Measurements from ENCODE around the gene MAP3K15. TPM values are rescaled to one million over a fixed set of nuclear protein-coding genes. Genes with fewer than 3 reads are reported as not detected.
"Not testable (repeated sequence)": the region's sequence is repeated elsewhere in the genome, so short reads cannot be mapped to it uniquely, and the experiment has no call there.

The MAP3K15 gene
- total and polyA plus RNA-seq, 8 donors: 0.12 to 0.76 (median 0.33) TPM; not detected in 4

- TF ChIP-seq POLR2A (IDR thresholded peaks at IDR 0.05) (no peak), EP300 (IDR thresholded peaks at IDR 0.05) (no peak), POLR2AphosphoS5 (IDR thresholded peaks at IDR 0.05) (no peak), CTCF (IDR thresholded peaks at IDR 0.05) (no peak)
- no peak for DNase-seq
- Histone ChIP-seq H3K36me3 (no peaks in the 10 kb centered on the region), H3K27ac (no peak overlapping the region), H3K4me1 (no peaks in the 10 kb centered on the region), H3K9me3 (no peaks in the 10 kb centered on the region), H3K4me3 (no peak overlapping the region), H3K27me3 (no peaks in the 10 kb centered on the region)
- WGBS, 5 donors: 73 to 87% (median 76%) methylated on average over 4 of the region's 4 CpGs
- intact Hi-C loops (cut with DNase I; ENCODE audit: low total_unique reads): no loop called here
Observed at GRCh38 chrX:19457662-19458061, 57.6 kb downstream of the MAP3K15 start.

- intact Hi-C loops (cut with DNase I; ENCODE audit: low total_unique reads): no loop called here
- TF ChIP-seq CTCF (IDR thresholded peaks at IDR 0.05): no peak
- no peak for TF ChIP-seq POLR2A (IDR thresholded peaks at IDR 0.05)
- TF ChIP-seq EP300 (IDR thresholded peaks at IDR 0.05): no peak
- no peak for TF ChIP-seq POLR2AphosphoS5 (IDR thresholded peaks at IDR 0.05)
- DNase-seq: peak in 1 of 2 donors; percentile 24
- no peaks in the 10 kb centered on the region for H3K36me3 ChIP-seq
- WGBS, 5 donors: 31 to 67% (median 52%) methylated on average over 7 of the region's 7 CpGs
- no peak overlapping the region for H3K4me3 ChIP-seq
- H3K27ac ChIP-seq: no peak overlapping the region
- H3K27me3 ChIP-seq: peaks cover 0 to 2% (median 0%) of the 10 kb centered on the region in 3 donors
- H3K4me1 ChIP-seq: peaks cover 0 to 4% (median 0%) of the 10 kb centered on the region in 4 donors
- H3K9me3 ChIP-seq: no peaks in the 10 kb centered on the region
Observed at GRCh38 chrX:19448077-19448476, 67.2 kb downstream of the MAP3K15 start.

GRCh38 chrX:19446397-19446796, 68.9 kb downstream of the MAP3K15 start:
- WGBS, 5 donors: 36 to 62% (median 47%) methylated on average over 4 of the region's 4 CpGs
- Histone ChIP-seq H3K27ac (no peak overlapping the region), H3K9me3 (no peaks in the 10 kb centered on the region), H3K36me3 (no peaks in the 10 kb centered on the region), H3K4me3 (no peak overlapping the region), H3K4me1 (peaks cover 0 to 4% (median 0%) of the 10 kb centered on the region in 4 donors), H3K27me3 (peaks cover 0 to 3% (median 0%) of the 10 kb centered on the region in 3 donors)
- intact Hi-C loops (cut with DNase I; ENCODE audit: low total_unique reads): no loop called here
- no peak for DNase-seq
- TF ChIP-seq POLR2A (IDR thresholded peaks at IDR 0.05) (no peak), POLR2AphosphoS5 (IDR thresholded peaks at IDR 0.05) (no peak), CTCF (IDR thresholded peaks at IDR 0.05) (no peak), EP300 (IDR thresholded peaks at IDR 0.05) (no peak)

- H3K9me3 ChIP-seq; DNase-seq; H3K27me3 ChIP-seq; H3K4me1 ChIP-seq; H3K4me3 ChIP-seq; H3K36me3 ChIP-seq; H3K27ac ChIP-seq; intact Hi-C loops (cut with DNase I; ENCODE audit: low total_unique reads): not testable (repeated sequence)
- WGBS, 5 donors: 72 to 82% (median 78%) methylated on average over 10 of the region's 10 CpGs
Observed at GRCh38 chrX:19445772-19446171, 69.5 kb downstream of the MAP3K15 start.

- Histone ChIP-seq H3K27ac (no peak overlapping the region), H3K9me3 (no peaks in the 10 kb centered on the region), H3K4me1 (peaks cover 0 to 4% (median 0%) of the 10 kb centered on the region in 4 donors), H3K27me3 (peaks cover 0 to 3% (median 0%) of the 10 kb centered on the region in 3 donors), H3K4me3 (no peak overlapping the region), H3K36me3 (no peaks in the 10 kb centered on the region)
- DNase-seq: no peak
- intact Hi-C loops (cut with DNase I; ENCODE audit: low total_unique reads): no loop called here
- WGBS, 5 donors: 79 to 92% (median 87%) methylated on average over 10 of the region's 10 CpGs
- no peak for TF ChIP-seq POLR2AphosphoS5 (IDR thresholded peaks at IDR 0.05)
Observed at GRCh38 chrX:19443869-19444526, 71.3 kb downstream of the MAP3K15 start.
